Fibroblast of lung (primary cell): ENCODE data around the gene ABAT. TPM values are rescaled to one million over a fixed set of nuclear protein-coding genes. Genes with fewer than 3 reads are reported as not detected.

Source experiments
- DNase-seq, 2 donors: peaks; one replicate each; pipeline versions ENCODE4 v3.0.0 to v3.0.0-alpha.2; 2010; ENCODE audit warnings: low read depth in 2 of 2
- H2AFZ ChIP-seq: 2 replicates; pipeline ENCODE4 v1.5.1; 2012; ENCODE audit warnings: low read length, control low read depth, inconsistent platforms
- H3K27ac ChIP-seq: 2 replicates; pipeline ENCODE4 v1.5.1; 2011; ENCODE audit warnings: low read length, control low read depth; ENCODE audit not compliant: insufficient read depth
- H3K27me3 ChIP-seq: 2 replicates; pipeline ENCODE4 v1.5.1; 2011; ENCODE audit warnings: mild to moderate bottlenecking, low read length; ENCODE audit not compliant: control insufficient read depth, insufficient read depth
- H3K36me3 ChIP-seq: 2 replicates; pipeline ENCODE4 v1.5.1; 2011; ENCODE audit warnings: low read length; ENCODE audit not compliant: control insufficient read depth, insufficient read depth
- H3K4me1 ChIP-seq: 2 replicates; pipeline ENCODE4 v1.5.1; 2011; ENCODE audit warnings: low read length; ENCODE audit not compliant: control insufficient read depth, insufficient read depth; ENCODE audit errors: extremely low read depth
- H3K4me2 ChIP-seq: 2 replicates; pipeline ENCODE4 v1.5.1; 2011; ENCODE audit warnings: low read length, control low read depth; ENCODE audit not compliant: insufficient read depth; ENCODE audit errors: extremely low read depth
- H3K4me3 ChIP-seq, 4 experiments: fragments of 200-600 bp in 1 of 4; sonication (generic) in 1 of 4; replicated peaks in 1 of 4; 2 replicates each; pipeline ENCODE4 v1.5.1; 2011 to 2016; ENCODE audit warnings: low read length in 4 of 4, low read depth in 3 of 4, mild to moderate bottlenecking in 3 of 4, control low read depth in 2 of 4, inconsistent platforms in 1 of 4, mixed read lengths in 1 of 4; ENCODE audit not compliant: insufficient read depth in 1 of 4; ENCODE audit errors: control extremely low read depth in 1 of 4
- H3K79me2 ChIP-seq: 2 replicates; pipeline ENCODE4 v1.5.1; 2012; ENCODE audit warnings: mild to moderate bottlenecking, low read length, inconsistent platforms; ENCODE audit not compliant: control insufficient read depth, insufficient read depth
- H3K9ac ChIP-seq: 2 replicates; pipeline ENCODE4 v1.5.1; 2011; ENCODE audit warnings: mild to moderate bottlenecking, low read length, control low read depth; ENCODE audit not compliant: insufficient read depth
- H3K9me3 ChIP-seq: 2 replicates; pipeline ENCODE4 v1.5.1; 2012; ENCODE audit warnings: low read depth, low read length; ENCODE audit not compliant: control insufficient read depth, insufficient read depth
- H4K20me1 ChIP-seq: 2 replicates; pipeline ENCODE4 v1.5.1; 2011; ENCODE audit warnings: low read length; ENCODE audit not compliant: control insufficient read depth, insufficient read depth; ENCODE audit errors: extremely low read depth
- EZH2 ChIP-seq: IDR thresholded peaks from 2 replicates; pipeline ENCODE4 v1.5.1; 2012; ENCODE audit warnings: low read length, control low read depth, mild to moderate bottlenecking; ENCODE audit errors: missing control alignments
- polyA plus RNA-seq, 2 donors: library from polyadenylated mRNA; depleted of rRNA in 1 of 2; stranded (reverse) in 1 of 2; unstranded in 1 of 2; fragments of >200 nt; gene quantifications; 2 replicates each; pipeline ENCODE4 v1.2.1, GENCODE V29; 2011 to 2012; ENCODE audit warnings: missing spikeins in 1 of 2
- total RNA-seq: library from RNA; depleted of rRNA; stranded (reverse); fragments of >200 nt; gene quantifications from 2 replicates; pipeline ENCODE4 v1.2.1, GENCODE V29; 2014
- TF ChIP-seq, protein P1 (sequence below), 2 donors: IDR thresholded peaks in 1 of 2; conservative IDR thresholded peaks in 1 of 2; 1 replicate in 1 of 2; 2 replicates in 1 of 2; pipeline ENCODE4 v1.5.1; 2011 to 2012; ENCODE audit warnings: low read length in 2 of 2, control low read depth in 1 of 2, inconsistent platforms in 1 of 2, low read depth in 1 of 2, mild to moderate bottlenecking in 1 of 2

The ABAT gene
- total and polyA plus RNA-seq, 2 donors (not counting 1 experiment from before 2014, with no cell fraction given), result 1.8 TPM

DNA sequence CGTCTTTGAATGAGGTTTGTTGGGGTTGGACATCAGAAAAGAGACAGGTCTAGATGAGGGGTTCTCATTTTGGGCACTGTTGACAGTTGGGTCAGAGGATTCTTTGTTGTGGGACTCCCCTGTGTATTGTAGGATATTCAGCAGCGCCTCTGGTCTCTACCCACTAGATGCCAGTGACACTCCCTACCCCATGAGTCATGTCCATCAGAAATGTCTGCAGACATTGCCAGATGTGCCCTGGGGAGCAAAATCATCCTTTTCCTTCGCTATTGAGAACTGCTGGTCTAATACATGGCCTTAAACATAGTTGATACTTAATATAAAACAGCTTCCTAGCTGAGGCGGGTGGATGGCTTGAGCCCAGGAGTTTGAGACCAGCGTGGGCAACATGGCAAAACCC lies 3.1 kb downstream of the ABAT start:
- no peaks in the 10 kb centered on the region for H3K9me3 ChIP-seq
- no peak for TF ChIP-seq EZH2
- TF ChIP-seq, protein P1, sequence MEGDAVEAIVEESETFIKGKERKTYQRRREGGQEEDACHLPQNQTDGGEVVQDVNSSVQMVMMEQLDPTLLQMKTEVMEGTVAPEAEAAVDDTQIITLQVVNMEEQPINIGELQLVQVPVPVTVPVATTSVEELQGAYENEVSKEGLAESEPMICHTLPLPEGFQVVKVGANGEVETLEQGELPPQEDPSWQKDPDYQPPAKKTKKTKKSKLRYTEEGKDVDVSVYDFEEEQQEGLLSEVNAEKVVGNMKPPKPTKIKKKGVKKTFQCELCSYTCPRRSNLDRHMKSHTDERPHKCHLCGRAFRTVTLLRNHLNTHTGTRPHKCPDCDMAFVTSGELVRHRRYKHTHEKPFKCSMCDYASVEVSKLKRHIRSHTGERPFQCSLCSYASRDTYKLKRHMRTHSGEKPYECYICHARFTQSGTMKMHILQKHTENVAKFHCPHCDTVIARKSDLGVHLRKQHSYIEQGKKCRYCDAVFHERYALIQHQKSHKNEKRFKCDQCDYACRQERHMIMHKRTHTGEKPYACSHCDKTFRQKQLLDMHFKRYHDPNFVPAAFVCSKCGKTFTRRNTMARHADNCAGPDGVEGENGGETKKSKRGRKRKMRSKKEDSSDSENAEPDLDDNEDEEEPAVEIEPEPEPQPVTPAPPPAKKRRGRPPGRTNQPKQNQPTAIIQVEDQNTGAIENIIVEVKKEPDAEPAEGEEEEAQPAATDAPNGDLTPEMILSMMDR (conservative IDR thresholded peaks at IDR 0.05 in 1 of 2, IDR thresholded peaks at IDR 0.05 in 1 of 2; ENCODE audit: low read depth in 1 of 2, low read length in 2 of 2), result no peak
- H2AFZ ChIP-seq, result no peak overlapping the region
- no peak overlapping the region for H3K4me2 ChIP-seq
- H3K36me3 ChIP-seq, result no peaks in the 10 kb centered on the region
- H3K79me2 ChIP-seq, result no peaks in the 10 kb centered on the region
- no peak overlapping the region for H3K9ac ChIP-seq
- no peak overlapping the region for H3K27ac ChIP-seq
- no peaks in the 10 kb centered on the region for H3K4me1 ChIP-seq
- DNase-seq, result no peak
- H3K4me3 ChIP-seq, result no peak overlapping the region
- H4K20me1 ChIP-seq, result no peaks in the 10 kb centered on the region
- no peaks in the 10 kb centered on the region for H3K27me3 ChIP-seq

DNA sequence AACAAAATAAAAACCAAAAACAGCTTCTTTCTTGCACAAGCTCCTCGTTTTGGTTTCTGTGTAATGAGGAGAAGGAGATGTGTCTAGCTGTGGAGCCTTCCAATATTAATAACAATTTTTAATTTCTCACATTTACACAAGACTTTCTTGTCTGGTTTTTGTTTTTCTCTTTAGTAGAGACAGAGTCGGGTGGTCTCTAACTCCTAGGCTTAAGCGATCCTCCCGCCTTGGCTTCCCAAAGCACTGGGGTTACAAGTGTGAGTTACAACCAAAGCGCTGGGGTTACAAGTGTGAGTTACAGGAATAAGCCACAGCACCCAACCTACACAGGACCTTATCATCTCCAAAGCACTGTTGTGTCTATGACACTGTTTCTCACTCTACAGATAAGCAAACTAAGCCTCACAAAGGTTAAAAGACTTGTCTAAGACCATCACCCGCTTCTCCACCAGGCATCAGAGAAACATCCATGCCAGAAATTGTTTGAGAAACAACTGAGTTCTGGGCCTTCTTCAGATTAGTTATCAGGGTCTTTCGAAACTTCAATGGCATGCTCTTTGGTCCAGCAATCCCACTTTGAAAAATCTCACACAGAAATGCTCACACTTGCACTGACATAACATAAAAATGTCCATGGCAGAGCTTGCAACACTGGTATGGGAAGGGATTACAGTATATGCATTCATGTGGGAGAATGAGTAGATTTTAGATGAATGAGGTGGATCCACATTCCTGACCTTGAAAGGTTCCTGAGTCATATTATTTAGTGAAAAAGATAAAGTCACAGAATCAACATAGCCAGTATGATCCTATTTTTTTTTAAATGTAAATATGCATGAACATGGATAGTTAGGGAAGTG lies 3.9 kb downstream of the ABAT start:
- TF ChIP-seq, protein P1 (conservative IDR thresholded peaks at IDR 0.05 in 1 of 2, IDR thresholded peaks at IDR 0.05 in 1 of 2; ENCODE audit: low read depth in 1 of 2, low read length in 2 of 2), result no peak
- no peak for TF ChIP-seq EZH2
- DNase-seq, result peak in 1 of 2 donors; percentile 82
- H3K79me2 ChIP-seq, result no peaks in the 10 kb centered on the region
- H3K36me3 ChIP-seq, result no peaks in the 10 kb centered on the region
- no peak overlapping the region for H3K9ac ChIP-seq
- no peak overlapping the region for H2AFZ ChIP-seq
- H3K4me1 ChIP-seq, result no peaks in the 10 kb centered on the region
- H3K4me3 ChIP-seq, result no peak overlapping the region
- H3K9me3 ChIP-seq, result no peaks in the 10 kb centered on the region
- H3K27me3 ChIP-seq, result no peaks in the 10 kb centered on the region
- no peak overlapping the region for H3K27ac ChIP-seq
- no peaks in the 10 kb centered on the region for H4K20me1 ChIP-seq
- no peak overlapping the region for H3K4me2 ChIP-seq

DNA sequence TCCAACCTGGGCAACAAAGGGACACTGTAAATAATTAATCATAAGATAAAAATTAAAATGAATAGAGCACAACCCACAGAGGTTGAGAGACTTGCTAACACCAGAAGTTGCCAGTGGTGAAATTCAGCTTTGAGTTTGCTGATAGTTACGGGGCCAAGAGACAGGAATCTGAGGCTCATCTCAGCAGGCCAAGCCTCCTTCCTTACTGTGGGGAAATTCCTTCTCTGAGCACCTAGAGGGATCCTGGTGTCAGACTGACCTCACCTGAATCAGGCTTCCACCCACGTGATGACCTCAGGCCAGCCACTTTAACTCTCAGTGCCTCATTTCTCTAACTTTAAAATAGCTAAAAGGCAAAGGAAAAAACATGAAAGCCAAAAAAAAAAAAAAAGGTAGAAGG lies 4.7 kb downstream of the ABAT start:
- Histone ChIP-seq H3K4me1 (no peaks in the 10 kb centered on the region), H4K20me1 (no peaks in the 10 kb centered on the region), H3K27ac (no peak overlapping the region), H3K4me2 (no peak overlapping the region), H3K4me3 (no peak overlapping the region), H3K79me2 (no peaks in the 10 kb centered on the region), H3K36me3 (no peaks in the 10 kb centered on the region), H3K27me3 (no peaks in the 10 kb centered on the region), H2AFZ (no peak overlapping the region), H3K9me3 (no peaks in the 10 kb centered on the region), H3K9ac (no peak overlapping the region)
- TF ChIP-seq, protein P1 (conservative IDR thresholded peaks at IDR 0.05 in 1 of 2, IDR thresholded peaks at IDR 0.05 in 1 of 2; ENCODE audit: low read depth in 1 of 2, low read length in 2 of 2), result no peak
- no peak for TF ChIP-seq EZH2
- DNase-seq, result no peak
